ENCODE data around the gene ERBB2. TPM values are rescaled to one million over a fixed set of nuclear protein-coding genes. Genes with fewer than 3 reads are reported as not detected.

The ERBB2 gene
- total RNA-seq, 1 experiment from 2014 or later = 216 TPM

- Mint-ChIP-seq H3K4me3 (peak overlapping the region; percentile 50 to 68), H3K27ac (no peak overlapping the region)
Observed at GRCh38 chr17:39754161-39754957, 54.5 kb downstream of the ERBB2 start.

More at GRCh38 chr17:39754161-39754957, 54.5 kb downstream of the ERBB2 start:
- Histone ChIP-seq H3K79me1 (ENCODE audit: insufficient read depth, low read depth, low read length, poor library complexity, severe bottlenecking) (no peaks in the 10 kb centered on the region), H4K91ac (ENCODE audit: insufficient read length, low read depth, low read length) (no peak overlapping the region), H3K23ac (ENCODE audit: insufficient read length, low read depth, low read length) (no peak overlapping the region), H3K9ac (ENCODE audit: extremely low read depth, insufficient read length, low read length) (no peak overlapping the region), H3K18ac (ENCODE audit: insufficient read length, low read depth, low read length) (peak overlapping the region; percentile 45), H4K5ac (ENCODE audit: insufficient read length, low read depth, low read length) (no peak overlapping the region), H3K9me3 (ENCODE audit: control insufficient read depth, low read depth, low read length) (no peaks in the 10 kb centered on the region), H4K20me1 (ENCODE audit: control insufficient read depth, insufficient read depth, insufficient read length) (peaks cover 2% of the 10 kb centered on the region), H2BK5ac (ENCODE audit: insufficient read length, low read length) (no peak overlapping the region), H3K79me2 (ENCODE audit: insufficient read depth, low read length) (no peaks in the 10 kb centered on the region), H3K56ac (ENCODE audit: insufficient read length, low read depth, low read length) (no peak overlapping the region), H2BK12ac (ENCODE audit: insufficient read length, low read depth, low read length) (no peak overlapping the region), H2AFZ (ENCODE audit: low read length) (no peak overlapping the region), H2BK15ac (ENCODE audit: low read depth, low read length) (no peak overlapping the region), H3T11ph (ENCODE audit: low read length) (no peak overlapping the region), H2BK20ac (ENCODE audit: low read depth, low read length, poor library complexity, severe bottlenecking) (no peak overlapping the region), H3K4me2 (ENCODE audit: insufficient read depth, insufficient read length, low read length) (peak overlapping the region; percentile 50), H3K23me2 (ENCODE audit: insufficient read length, low read depth, low read length, poor library complexity, severe bottlenecking) (peaks cover 3% of the 10 kb centered on the region), H3K27me3 (ENCODE audit: insufficient read depth, low read length) (no peaks in the 10 kb centered on the region), H2AK5ac (ENCODE audit: insufficient read length, low read length) (no peak overlapping the region), H2BK120ac (ENCODE audit: low read depth, low read length, poor library complexity, severe bottlenecking) (no peak overlapping the region), H4K8ac (replicated peaks; ENCODE audit: insufficient read length, low read depth, low read length) (no peak overlapping the region), H3K14ac (ENCODE audit: insufficient read depth, low read length) (peak overlapping the region; percentile 15; the same call in 1 of the 2 replicates), H3K27ac (ENCODE audit: insufficient read length, low read depth, low read length) (no peak overlapping the region), H3K4ac (ENCODE audit: low read depth, low read length) (no peak overlapping the region), H3K4me1 (ENCODE audit: insufficient read depth, low read length) (peaks cover 2% of the 10 kb centered on the region; the same call in 1 of the 2 replicates)
- H3K27me3 Mint-ChIP-seq (ENCODE audit: low read depth) = peaks cover 29% of the 10 kb centered on the region
- peak; percentile 98 for TF ChIP-seq CTCF (conservative IDR thresholded peaks at IDR 0.05)
- DNase-seq = peak; percentile 87
- H3K36me3 Mint-ChIP-seq (ENCODE audit: insufficient read depth in 1 of 3, low read depth in 3 of 3) = peaks cover 0 to 3% (median 0%) of the 10 kb centered on the region in 3 experiments; a peak in 1 of 7 replicates
- H3K9me3 Mint-ChIP-seq = no peaks in the 10 kb centered on the region; a peak in 2 of 5 replicates
- H3K4me1 Mint-ChIP-seq = peaks cover 53 to 54% of the 10 kb centered on the region in 2 experiments
- WGBS (ENCODE audit: extremely low coverage, insufficient read length, low lambda C conversion rate) = no CpG with 5 or more reads among the region's 91 CpGs
